ENCODE measurements around the gene MPI. TPM values are rescaled to one million over a fixed set of nuclear protein-coding genes. Genes with fewer than 3 reads are reported as not detected.

Gene MPI
- total RNA-seq, 1 donor from 2014 or later: 77.7 TPM

DNA sequence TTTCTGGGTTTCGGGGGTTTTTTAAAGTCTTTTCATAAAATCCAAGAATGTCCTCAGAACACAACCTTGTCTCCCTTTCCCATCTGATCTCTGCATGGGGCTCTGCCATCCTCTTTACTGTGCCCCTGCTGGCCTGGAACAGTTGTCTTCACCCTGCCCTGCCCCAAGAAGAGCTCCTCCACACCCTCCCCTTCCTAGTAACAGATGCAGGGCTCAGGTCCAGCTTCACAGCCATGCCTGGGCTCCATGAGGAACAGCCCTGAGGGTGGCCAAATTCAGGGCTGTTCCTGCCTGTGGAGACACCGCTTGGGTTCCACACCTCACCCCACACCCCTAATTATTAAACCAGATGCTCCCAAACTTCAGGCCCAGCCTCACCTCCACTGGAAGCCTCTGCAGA, 34.0 kb upstream of the MPI start:
- no peaks in the 10 kb centered on the region for H3K36me3 ChIP-seq
- peaks cover 13% of the 10 kb centered on the region for H4K20me1 ChIP-seq (ENCODE audit: low read depth)
- H3K9ac ChIP-seq: no peak overlapping the region
- H2AFZ ChIP-seq (replicated peaks): no peak overlapping the region
- DNase-seq (ENCODE audit: low spot score): no peak
- peak overlapping the region; percentile 74 for H3K27ac Mint-ChIP-seq
- H3K27ac ChIP-seq: no peak overlapping the region
- no peaks in the 10 kb centered on the region for H3K4me1 ChIP-seq
- H3K27me3 ChIP-seq: no peaks in the 10 kb centered on the region
- H3K36me3 Mint-ChIP-seq: peaks cover 9% of the 10 kb centered on the region
- H3K79me2 ChIP-seq (ENCODE audit: low read depth): peaks cover 9% of the 10 kb centered on the region
- no peaks in the 10 kb centered on the region for H3F3A ChIP-seq (ENCODE audit: low read depth)
- no peaks in the 10 kb centered on the region for H3K9me3 Mint-ChIP-seq
- peaks cover 7% of the 10 kb centered on the region for H3K4me1 Mint-ChIP-seq
- H3K4me3 Mint-ChIP-seq: no peak overlapping the region
- no peaks in the 10 kb centered on the region for H3K9me3 ChIP-seq (ENCODE audit: low read depth)
- peaks cover 3% of the 10 kb centered on the region for H3K27me3 Mint-ChIP-seq (ENCODE audit: insufficient read depth, low read depth)
- TF ChIP-seq EZH2 (IDR thresholded peaks at IDR 0.05): no peak
- no peak for TF ChIP-seq EZH2phosphoT487 (IDR thresholded peaks at IDR 0.05)
- TF ChIP-seq CTCF (IDR thresholded peaks at IDR 0.05): no peak
- H3K4me3 ChIP-seq: no peak overlapping the region
- no peak overlapping the region for H3K4me2 ChIP-seq

GRCh38 chr15:74856537-74856936, 33.3 kb upstream of the MPI start:
- no peaks in the 10 kb centered on the region for H3K4me1 ChIP-seq
- peaks cover 9% of the 10 kb centered on the region for H3K79me2 ChIP-seq (ENCODE audit: low read depth)
- no peaks in the 10 kb centered on the region for H3K9me3 ChIP-seq (ENCODE audit: low read depth)
- H3K9ac ChIP-seq: no peak overlapping the region
- H4K20me1 ChIP-seq (ENCODE audit: low read depth): peaks cover 13% of the 10 kb centered on the region
- no peak overlapping the region for H3K4me3 Mint-ChIP-seq
- H3K27ac ChIP-seq: no peak overlapping the region
- H3K27me3 ChIP-seq: no peaks in the 10 kb centered on the region
- no peak overlapping the region for H3K4me2 ChIP-seq
- TF ChIP-seq EZH2phosphoT487 (IDR thresholded peaks at IDR 0.05) (no peak), CTCF (IDR thresholded peaks at IDR 0.05) (no peak), EZH2 (IDR thresholded peaks at IDR 0.05) (no peak)
- peaks cover 3% of the 10 kb centered on the region for H3K27me3 Mint-ChIP-seq (ENCODE audit: insufficient read depth, low read depth)
- no peaks in the 10 kb centered on the region for H3F3A ChIP-seq (ENCODE audit: low read depth)
- H2AFZ ChIP-seq (replicated peaks): no peak overlapping the region
- DNase-seq (ENCODE audit: low spot score): no peak
- H3K36me3 ChIP-seq: no peaks in the 10 kb centered on the region
- peaks cover 5% of the 10 kb centered on the region for H3K36me3 Mint-ChIP-seq
- no peak overlapping the region for H3K4me3 ChIP-seq
- H3K9me3 Mint-ChIP-seq: no peaks in the 10 kb centered on the region
- H3K27ac Mint-ChIP-seq: no peak overlapping the region
- peaks cover 7% of the 10 kb centered on the region for H3K4me1 Mint-ChIP-seq

GRCh38 chr15:74857082-74857655, 32.7 kb upstream of the MPI start:
- no peaks in the 10 kb centered on the region for H3K27me3 ChIP-seq
- H3K36me3 Mint-ChIP-seq: peaks cover 2% of the 10 kb centered on the region
- H4K20me1 ChIP-seq (ENCODE audit: low read depth): peaks cover 13% of the 10 kb centered on the region
- H3K36me3 ChIP-seq: no peaks in the 10 kb centered on the region
- H3K27me3 Mint-ChIP-seq (ENCODE audit: insufficient read depth, low read depth): peaks cover 3% of the 10 kb centered on the region
- peaks cover 7% of the 10 kb centered on the region for H3K4me1 Mint-ChIP-seq
- no peak overlapping the region for H3K4me3 Mint-ChIP-seq
- H3K9me3 Mint-ChIP-seq: no peaks in the 10 kb centered on the region
- no peak overlapping the region for H3K4me2 ChIP-seq
- no peaks in the 10 kb centered on the region for H3K4me1 ChIP-seq
- TF ChIP-seq EZH2phosphoT487 (IDR thresholded peaks at IDR 0.05) (no peak), EZH2 (IDR thresholded peaks at IDR 0.05) (no peak), CTCF (IDR thresholded peaks at IDR 0.05) (no peak)
- H3K9me3 ChIP-seq (ENCODE audit: low read depth): no peaks in the 10 kb centered on the region
- no peak overlapping the region for H2AFZ ChIP-seq (replicated peaks)
- no peak overlapping the region for H3K4me3 ChIP-seq
- H3F3A ChIP-seq (ENCODE audit: low read depth): no peaks in the 10 kb centered on the region
- no peak overlapping the region for H3K27ac ChIP-seq
- peaks cover 9% of the 10 kb centered on the region for H3K79me2 ChIP-seq (ENCODE audit: low read depth)
- no peak for DNase-seq (ENCODE audit: low spot score)
- no peak overlapping the region for H3K27ac Mint-ChIP-seq
- H3K9ac ChIP-seq: no peak overlapping the region
